HepG2 (cell line): ENCODE data around the gene JPH3. TPM values are rescaled to one million over a fixed set of nuclear protein-coding genes. Genes with fewer than 3 reads are reported as not detected.

Source experiments
- AKAP8 ChIP-seq: sonication (generic); formaldehyde crosslinking; IDR thresholded peaks from 2 replicates; pipeline ENCODE4 v1.5.1; 2020; ENCODE audit warnings: mild to moderate bottlenecking, missing genetic modification reagents
- ATRX ChIP-seq: sonication (generic); formaldehyde crosslinking; IDR thresholded peaks from 2 replicates; pipeline ENCODE4 v1.4.0; 2020; ENCODE audit warnings: missing genetic modification reagents, borderline replicate concordance
- DPF2 ChIP-seq: sonication (generic); formaldehyde crosslinking; IDR thresholded peaks from 2 replicates; pipeline ENCODE4 v1.4.0; 2020; ENCODE audit warnings: mild to moderate bottlenecking, low read depth, missing genetic modification reagents, borderline replicate concordance
- HNF1A ChIP-seq, 2 experiments: sonication (generic) in 1 of 2; formaldehyde crosslinking in 1 of 2; IDR thresholded peaks; 2 replicates each; pipeline versions ENCODE4 v1.4.0 to v1.6.1; 2016 to 2020; ENCODE audit warnings: borderline replicate concordance in 1 of 2, low read depth in 1 of 2, mild to moderate bottlenecking in 1 of 2, missing genetic modification reagents in 1 of 2
- NR2F2 ChIP-seq: IDR thresholded peaks from 2 replicates; pipeline ENCODE4 v1.6.1; 2012; ENCODE audit warnings: low read depth, inconsistent platforms, borderline replicate concordance
- SPEN ChIP-seq: sonication (generic); formaldehyde crosslinking; IDR thresholded peaks from 2 replicates; pipeline ENCODE4 v1.5.1; 2020; ENCODE audit warnings: low read depth, mild to moderate bottlenecking, missing genetic modification reagents
- TGIF2 ChIP-seq: IDR thresholded peaks from 2 replicates; pipeline ENCODE4 v1.6.1; 2016; ENCODE audit warnings: control low read depth, missing compliant biosample characterization
- XRCC5 ChIP-seq: fragments of 200-400 bp; formaldehyde crosslinking; optimal IDR thresholded peaks from 2 replicates; pipeline ENCODE3; 2017; ENCODE audit warnings: mild to moderate bottlenecking, low read length
- polyA plus RNA-seq, 8 experiments: library from polyadenylated mRNA; depleted of rRNA in 3 of 8; stranded (reverse) in 7 of 8; unstranded in 1 of 8; fragments of >200 nt; fragmentation: Illumina TruSeq in 4 of 8; extraction: Trizol in 4 of 8; gene quantifications; 2 replicates each; pipeline versions ENCODE4 v1.2.1 to v1.2.3, GENCODE V29; 2011 to 2016; ENCODE audit warnings: low read depth in 4 of 8, missing spikeins in 1 of 8, mixed read lengths in 1 of 8; ENCODE audit not compliant: insufficient read depth in 1 of 8
- total RNA-seq, 5 experiments: library from RNA; depleted of rRNA; stranded (reverse); fragments of >200 nt; fragmentation: Illumina TruSeq; extraction: Trizol; gene quantifications; 2 replicates each; pipeline ENCODE4 v1.2.3, GENCODE V29; 2016; ENCODE audit warnings: low read depth in 1 of 5
- TF ChIP-seq, protein P1 (sequence below): sonication (generic); formaldehyde crosslinking; IDR thresholded peaks from 2 replicates; pipeline ENCODE4 v1.5.0; 2020; ENCODE audit warnings: mild to moderate bottlenecking, missing genetic modification reagents
- TF ChIP-seq, protein P2 (sequence below): sonication (generic); formaldehyde crosslinking; IDR thresholded peaks from 2 replicates; pipeline ENCODE4 v1.5.0; 2020; ENCODE audit warnings: mild to moderate bottlenecking, missing genetic modification reagents, moderate library complexity
- TF ChIP-seq, protein P3 (sequence below): sonication (generic); formaldehyde crosslinking; conservative IDR thresholded peaks from 2 replicates; pipeline ENCODE4 v1.4.0; 2020; ENCODE audit warnings: mild to moderate bottlenecking, missing genetic modification reagents, moderate library complexity

The JPH3 gene
- total and polyA plus RNA-seq, 2 of the 13 experiments (the other 11 are each of a cell fraction or from before 2014, with no cell fraction given) = not detected

DNA sequence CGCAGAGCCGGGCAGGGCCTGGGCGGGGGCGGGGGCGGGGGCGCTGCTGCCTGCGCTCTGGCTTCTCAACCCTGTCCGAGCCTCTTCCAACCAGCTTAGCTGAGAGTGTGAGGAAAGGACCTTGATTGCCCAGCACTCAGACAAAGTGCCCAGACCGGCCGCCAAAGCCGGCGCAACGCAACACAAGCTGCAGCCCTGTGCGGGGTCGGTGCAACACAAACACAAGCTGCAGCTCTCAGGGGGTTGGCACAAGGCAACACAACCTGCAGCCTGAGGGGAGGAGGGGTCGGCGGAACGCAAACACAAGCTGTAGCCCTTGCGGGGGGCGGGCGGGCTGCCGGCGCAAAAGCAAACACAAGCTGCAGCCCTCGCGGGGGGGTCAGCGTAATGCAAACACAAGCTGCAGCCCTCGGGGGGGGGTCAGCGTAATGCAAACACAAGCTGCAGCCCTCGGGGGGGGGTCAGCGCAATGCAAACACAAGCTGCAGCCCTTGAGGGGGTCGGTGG, 103.5 kb downstream of the JPH3 start (continued):
- TF ChIP-seq HNF1A (IDR thresholded peaks at IDR 0.05; ENCODE audit: low read depth) (no peak), HNF1A (CRISPR knock-in tag; IDR thresholded peaks at IDR 0.05; ENCODE audit: borderline replicate concordance) (peak; percentile 72; the same call in 1 of the 2 replicates), SPEN (peak; percentile 46; the same call in 1 of the 2 replicates), XRCC5 (peak; percentile 31), TGIF2 (0 out of 2 replicates have a peak, but pooled peaks have one; percentile 17), ATRX (no peak), NR2F2 (peak; percentile 74; the same call in 1 of the 2 replicates), AKAP8 (CRISPR knock-in tag) (peak; percentile 72; the same call in 1 of the 2 replicates), DPF2 (CRISPR knock-in tag) (peak; percentile 44; the same call in 1 of the 2 replicates)
- TF ChIP-seq, protein P1, sequence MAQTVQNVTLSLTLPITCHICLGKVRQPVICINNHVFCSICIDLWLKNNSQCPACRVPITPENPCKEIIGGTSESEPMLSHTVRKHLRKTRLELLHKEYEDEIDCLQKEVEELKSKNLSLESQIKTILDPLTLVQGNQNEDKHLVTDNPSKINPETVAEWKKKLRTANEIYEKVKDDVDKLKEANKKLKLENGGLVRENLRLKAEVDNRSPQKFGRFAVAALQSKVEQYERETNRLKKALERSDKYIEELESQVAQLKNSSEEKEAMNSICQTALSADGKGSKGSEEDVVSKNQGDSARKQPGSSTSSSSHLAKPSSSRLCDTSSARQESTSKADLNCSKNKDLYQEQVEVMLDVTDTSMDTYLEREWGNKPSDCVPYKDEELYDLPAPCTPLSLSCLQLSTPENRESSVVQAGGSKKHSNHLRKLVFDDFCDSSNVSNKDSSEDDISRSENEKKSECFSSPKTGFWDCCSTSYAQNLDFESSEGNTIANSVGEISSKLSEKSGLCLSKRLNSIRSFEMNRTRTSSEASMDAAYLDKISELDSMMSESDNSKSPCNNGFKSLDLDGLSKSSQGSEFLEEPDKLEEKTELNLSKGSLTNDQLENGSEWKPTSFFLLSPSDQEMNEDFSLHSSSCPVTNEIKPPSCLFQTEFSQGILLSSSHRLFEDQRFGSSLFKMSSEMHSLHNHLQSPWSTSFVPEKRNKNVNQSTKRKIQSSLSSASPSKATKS (CRISPR knock-in tag) = no peak
- TF ChIP-seq, protein P2, sequence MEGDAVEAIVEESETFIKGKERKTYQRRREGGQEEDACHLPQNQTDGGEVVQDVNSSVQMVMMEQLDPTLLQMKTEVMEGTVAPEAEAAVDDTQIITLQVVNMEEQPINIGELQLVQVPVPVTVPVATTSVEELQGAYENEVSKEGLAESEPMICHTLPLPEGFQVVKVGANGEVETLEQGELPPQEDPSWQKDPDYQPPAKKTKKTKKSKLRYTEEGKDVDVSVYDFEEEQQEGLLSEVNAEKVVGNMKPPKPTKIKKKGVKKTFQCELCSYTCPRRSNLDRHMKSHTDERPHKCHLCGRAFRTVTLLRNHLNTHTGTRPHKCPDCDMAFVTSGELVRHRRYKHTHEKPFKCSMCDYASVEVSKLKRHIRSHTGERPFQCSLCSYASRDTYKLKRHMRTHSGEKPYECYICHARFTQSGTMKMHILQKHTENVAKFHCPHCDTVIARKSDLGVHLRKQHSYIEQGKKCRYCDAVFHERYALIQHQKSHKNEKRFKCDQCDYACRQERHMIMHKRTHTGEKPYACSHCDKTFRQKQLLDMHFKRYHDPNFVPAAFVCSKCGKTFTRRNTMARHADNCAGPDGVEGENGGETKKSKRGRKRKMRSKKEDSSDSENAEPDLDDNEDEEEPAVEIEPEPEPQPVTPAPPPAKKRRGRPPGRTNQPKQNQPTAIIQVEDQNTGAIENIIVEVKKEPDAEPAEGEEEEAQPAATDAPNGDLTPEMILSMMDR = 0 out of 2 replicates have a peak, but pooled peaks have one; percentile 28
- TF ChIP-seq, protein P3, sequence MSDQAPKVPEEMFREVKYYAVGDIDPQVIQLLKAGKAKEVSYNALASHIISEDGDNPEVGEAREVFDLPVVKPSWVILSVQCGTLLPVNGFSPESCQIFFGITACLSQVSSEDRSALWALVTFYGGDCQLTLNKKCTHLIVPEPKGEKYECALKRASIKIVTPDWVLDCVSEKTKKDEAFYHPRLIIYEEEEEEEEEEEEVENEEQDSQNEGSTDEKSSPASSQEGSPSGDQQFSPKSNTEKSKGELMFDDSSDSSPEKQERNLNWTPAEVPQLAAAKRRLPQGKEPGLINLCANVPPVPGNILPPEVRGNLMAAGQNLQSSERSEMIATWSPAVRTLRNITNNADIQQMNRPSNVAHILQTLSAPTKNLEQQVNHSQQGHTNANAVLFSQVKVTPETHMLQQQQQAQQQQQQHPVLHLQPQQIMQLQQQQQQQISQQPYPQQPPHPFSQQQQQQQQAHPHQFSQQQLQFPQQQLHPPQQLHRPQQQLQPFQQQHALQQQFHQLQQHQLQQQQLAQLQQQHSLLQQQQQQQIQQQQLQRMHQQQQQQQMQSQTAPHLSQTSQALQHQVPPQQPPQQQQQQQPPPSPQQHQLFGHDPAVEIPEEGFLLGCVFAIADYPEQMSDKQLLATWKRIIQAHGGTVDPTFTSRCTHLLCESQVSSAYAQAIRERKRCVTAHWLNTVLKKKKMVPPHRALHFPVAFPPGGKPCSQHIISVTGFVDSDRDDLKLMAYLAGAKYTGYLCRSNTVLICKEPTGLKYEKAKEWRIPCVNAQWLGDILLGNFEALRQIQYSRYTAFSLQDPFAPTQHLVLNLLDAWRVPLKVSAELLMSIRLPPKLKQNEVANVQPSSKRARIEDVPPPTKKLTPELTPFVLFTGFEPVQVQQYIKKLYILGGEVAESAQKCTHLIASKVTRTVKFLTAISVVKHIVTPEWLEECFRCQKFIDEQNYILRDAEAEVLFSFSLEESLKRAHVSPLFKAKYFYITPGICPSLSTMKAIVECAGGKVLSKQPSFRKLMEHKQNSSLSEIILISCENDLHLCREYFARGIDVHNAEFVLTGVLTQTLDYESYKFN = peak; percentile 75
